Gastroesophageal sphincter (tissue), 4 donors: ENCODE measurements around the gene SRRD. TPM values are rescaled to one million over a fixed set of nuclear protein-coding genes. Genes with fewer than 3 reads are reported as not detected.
A peak's percentile ranks its signal among the peaks of the same experiment; 100 is the strongest.

ENCODE experiments used
- ATAC-seq: fragments of 150-250 bp; one replicate; pipeline ENCODE4 v1.9.1; 2016; ENCODE audit warnings: mild to moderate bottlenecking, moderate library complexity
- H3K27ac ChIP-seq, 4 donors: fragments of 200-600 bp; sonication (generic) in 3 of 4; 1 replicate in 3 of 4; 2 replicates in 1 of 4; pipeline ENCODE4 v1.5.1; 2016 to 2019
- H3K27me3 ChIP-seq: fragments of 200-600 bp; sonication (generic); one replicate; pipeline ENCODE4 v1.5.1; 2019
- H3K36me3 ChIP-seq, 2 donors: fragments of 200-600 bp; sonication (generic); one replicate each; pipeline ENCODE4 v1.5.1; 2019; ENCODE audit warnings: control low read depth in 1 of 2
- H3K4me1 ChIP-seq, 3 donors: fragments of 200-600 bp; sonication (generic); 1 replicate in 2 of 3; 2 replicates in 1 of 3; pipeline ENCODE4 v1.5.1; 2016 to 2019; ENCODE audit warnings: control low read depth in 2 of 3
- H3K4me3 ChIP-seq, 2 donors: fragments of 200-600 bp; sonication (generic); one replicate each; pipeline ENCODE4 v1.5.1; 2019; ENCODE audit warnings: mild to moderate bottlenecking in 1 of 2, moderate library complexity in 1 of 2
- H3K9me3 ChIP-seq, 3 donors: fragments of 200-600 bp; sonication (generic); one replicate each; pipeline ENCODE4 v1.5.1; 2017 to 2019; ENCODE audit warnings: control low read depth in 2 of 3
- CTCF ChIP-seq, 4 experiments: fragments of 200-600 bp in 2 of 4; fragments of 450-650 bp in 2 of 4; sonication (generic) in 1 of 4; IDR thresholded peaks; one replicate each; pipeline ENCODE4 v1.5.1; 2017 to 2019; ENCODE audit warnings: antibody characterized with exemption in 4 of 4, mild to moderate bottlenecking in 2 of 4, moderate library complexity in 2 of 4
- EP300 ChIP-seq: sonication (generic); formaldehyde crosslinking; IDR thresholded peaks from one replicate; pipeline ENCODE4 v1.6.1; 2017; ENCODE audit warnings: antibody characterized with exemption, mild to moderate bottlenecking
- POLR2A ChIP-seq, 2 donors: fragments of 450-650 bp; IDR thresholded peaks; one replicate each; pipeline ENCODE4 v1.6.1; 2017; ENCODE audit warnings: antibody characterized with exemption in 2 of 2, mild to moderate bottlenecking in 2 of 2, moderate library complexity in 1 of 2
- POLR2AphosphoS5 ChIP-seq: sonication (generic); formaldehyde crosslinking; IDR thresholded peaks from one replicate; pipeline ENCODE4 v1.6.1; 2017; ENCODE audit warnings: antibody characterized with exemption
- WGBS, 2 donors: methylation state at CpG; one replicate each; pipeline ENCODE4 v1.1.5; 2018; ENCODE audit warnings: low coverage in 1 of 2; 5-methylcytosine and 5-hydroxymethylcytosine counted together
- total RNA-seq, 4 donors: library from RNA; depleted of rRNA; stranded (reverse); fragments of >200 nt; gene quantifications; one replicate each; pipeline ENCODE4 v1.1.0, GENCODE V29; 2016

The SRRD gene
- total RNA-seq, 4 donors from 2014 or later = 16.7 to 30.0 (median 23.5) TPM

DNA sequence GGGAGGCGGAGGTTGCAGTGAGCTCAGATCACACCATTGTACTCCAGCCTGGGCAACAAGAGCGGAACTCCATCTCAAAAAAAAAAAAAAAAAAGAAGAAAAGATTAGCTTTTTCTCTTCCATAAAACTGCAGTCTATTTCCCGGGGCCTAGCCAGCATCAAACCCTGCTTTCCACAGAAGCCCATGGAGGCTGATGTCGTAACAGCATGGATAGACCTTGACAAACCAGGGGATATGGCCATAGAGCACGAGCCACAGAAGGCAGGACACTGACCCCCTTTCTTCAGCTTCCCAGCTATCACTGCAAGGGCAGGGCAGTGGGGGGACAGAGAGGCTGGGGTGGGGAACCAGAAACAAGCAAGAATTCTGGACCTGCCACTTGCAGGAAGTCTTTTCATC, 21.6 kb upstream of the SRRD start:
- ATAC-seq = no peak
- Histone ChIP-seq H3K9me3 (no peaks in the 10 kb centered on the region), H3K36me3 (peaks cover 0 to 98% of the 10 kb centered on the region in 2 donors), H3K27ac (no peak overlapping the region), H3K4me1 (peaks cover 0 to 5% (median 0%) of the 10 kb centered on the region in 3 donors), H3K27me3 (no peaks in the 10 kb centered on the region), H3K4me3 (no peak overlapping the region)
- TF ChIP-seq CTCF (IDR thresholded peaks at IDR 0.05) = no peak
- 91% methylated on average over 5 of the region's 5 CpGs; no CpG with 5 or more reads in 1 of the 2 donors for WGBS, 2 donors

DNA sequence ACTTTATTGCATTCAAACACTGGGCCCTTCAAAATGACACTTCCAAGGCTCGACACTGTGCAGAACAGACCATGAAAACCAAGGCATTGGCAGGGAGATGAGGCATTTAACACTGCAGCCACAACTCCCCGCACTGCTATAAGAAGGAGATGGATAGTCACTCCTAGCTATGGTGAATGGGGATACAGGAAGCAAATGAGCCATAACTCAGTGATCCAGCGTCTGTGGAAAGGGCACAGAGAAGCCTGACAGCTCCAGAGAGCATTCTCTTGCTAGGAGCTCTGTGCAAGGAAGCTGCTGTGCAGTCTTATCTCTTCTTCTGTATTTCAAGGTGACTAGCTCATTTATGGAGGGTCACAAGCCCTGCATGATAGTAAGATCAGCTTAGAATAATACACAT, 21.0 kb upstream of the SRRD start:
- peaks cover 0 to 98% of the 10 kb centered on the region in 2 donors for H3K36me3 ChIP-seq
- H3K4me3 ChIP-seq = no peak overlapping the region
- H3K9me3 ChIP-seq = no peaks in the 10 kb centered on the region
- TF ChIP-seq POLR2A (IDR thresholded peaks at IDR 0.05) = no peak
- no peak for TF ChIP-seq CTCF (IDR thresholded peaks at IDR 0.05)
- no peak for TF ChIP-seq POLR2AphosphoS5
- no peak for TF ChIP-seq EP300
- no peak for ATAC-seq
- H3K4me1 ChIP-seq = peaks cover 0 to 5% (median 0%) of the 10 kb centered on the region in 3 donors
- 77 to 100% methylated on average over 1 to 3 of the region's 3 CpGs for WGBS, 2 donors
- no peaks in the 10 kb centered on the region for H3K27me3 ChIP-seq
- H3K27ac ChIP-seq = no peak overlapping the region

- no peak for TF ChIP-seq POLR2A (IDR thresholded peaks at IDR 0.05)
- no peak for TF ChIP-seq EP300
- no peak for TF ChIP-seq POLR2AphosphoS5
- no peak for TF ChIP-seq CTCF (IDR thresholded peaks at IDR 0.05)
- Histone ChIP-seq H3K9me3 (no peaks in the 10 kb centered on the region), H3K36me3 (peaks cover 0 to 98% of the 10 kb centered on the region in 2 donors), H3K27ac (no peak overlapping the region), H3K27me3 (no peaks in the 10 kb centered on the region), H3K4me1 (peaks cover 0 to 5% (median 0%) of the 10 kb centered on the region in 3 donors), H3K4me3 (no peak overlapping the region)
- ATAC-seq = no peak
- 24% methylated on average over 2 of the region's 10 CpGs; no CpG with 5 or more reads in 1 of the 2 donors for WGBS, 2 donors
Observed at GRCh38 chr22:26463101-26463661, 20.5 kb upstream of the SRRD start.

DNA sequence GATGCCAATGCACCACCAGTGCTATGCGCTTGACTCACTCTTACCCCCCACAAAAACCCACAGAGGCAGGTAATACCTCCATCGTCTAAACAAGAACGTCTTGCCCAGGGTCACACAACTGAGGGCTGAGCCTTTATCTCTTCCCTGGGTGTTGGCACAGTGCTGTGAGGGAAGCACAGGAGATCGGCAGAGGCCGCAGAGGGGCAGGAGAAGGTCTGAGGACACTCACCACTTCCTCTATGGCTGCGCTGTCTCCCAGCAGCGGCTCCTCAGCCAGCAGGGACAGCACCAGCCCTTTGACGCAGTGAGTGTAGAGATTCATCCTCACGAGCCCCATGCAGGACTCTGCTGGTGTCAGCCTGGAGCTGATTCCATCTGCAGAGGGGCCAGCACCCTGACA, 20.0 kb upstream of the SRRD start:
- ATAC-seq = no peak
- no peaks in the 10 kb centered on the region for H3K27me3 ChIP-seq
- H3K4me1 ChIP-seq = peaks cover 0 to 5% (median 0%) of the 10 kb centered on the region in 3 donors
- 80 to 100% methylated on average over 1 to 2 of the region's 9 CpGs for WGBS, 2 donors
- peaks cover 0 to 98% of the 10 kb centered on the region in 2 donors for H3K36me3 ChIP-seq
- H3K27ac ChIP-seq = no peak overlapping the region
- TF ChIP-seq EP300 (no peak), CTCF (IDR thresholded peaks at IDR 0.05) (no peak), POLR2AphosphoS5 (no peak), POLR2A (IDR thresholded peaks at IDR 0.05) (no peak)
- H3K4me3 ChIP-seq = no peak overlapping the region
- no peaks in the 10 kb centered on the region for H3K9me3 ChIP-seq

GRCh38 chr22:26464312-26464711, 19.4 kb upstream of the SRRD start:
- H3K4me1 ChIP-seq = peaks cover 0 to 5% (median 0%) of the 10 kb centered on the region in 3 donors
- no peaks in the 10 kb centered on the region for H3K9me3 ChIP-seq
- H3K27ac ChIP-seq = no peak overlapping the region
- H3K36me3 ChIP-seq = peaks cover 0 to 98% of the 10 kb centered on the region in 2 donors
- WGBS, 2 donors = 80% methylated on average over 1 of the region's 7 CpGs; no CpG with 5 or more reads in 1 of the 2 donors
- peak; percentile 28 for ATAC-seq
- TF ChIP-seq POLR2AphosphoS5 = no peak
- TF ChIP-seq EP300 = no peak
- TF ChIP-seq POLR2A (IDR thresholded peaks at IDR 0.05) = no peak
- TF ChIP-seq CTCF (IDR thresholded peaks at IDR 0.05) = no peak
- no peak overlapping the region for H3K4me3 ChIP-seq
- no peaks in the 10 kb centered on the region for H3K27me3 ChIP-seq
